HEK293 (cell line): Measurements from ENCODE around the gene SPAG8.

ENCODE experiments used
- ZNF23 ChIP-seq: fragments of 450-650 bp; formaldehyde crosslinking; IDR thresholded peaks from 2 replicates; pipeline ENCODE4 v1.5.1; 2016; ENCODE audit warnings: missing biosample characterization, missing genetic modification characterization, borderline replicate concordance
- ZNF350 ChIP-seq: fragments of 450-650 bp; formaldehyde crosslinking; IDR thresholded peaks from 2 replicates; pipeline ENCODE4 v1.5.0; 2017; ENCODE audit warnings: missing biosample characterization, mild to moderate bottlenecking, missing genetic modification characterization
- ZNF561 ChIP-seq: fragments of 450-650 bp; IDR thresholded peaks from 2 replicates; pipeline ENCODE4 v1.5.1; 2018; ENCODE audit warnings: missing biosample characterization, missing genetic modification characterization, borderline replicate concordance
- TF ChIP-seq, protein P1 (sequence below): fragments of 450-650 bp; formaldehyde crosslinking; IDR thresholded peaks from 2 replicates; pipeline ENCODE4 v1.5.1; 2016; ENCODE audit warnings: missing biosample characterization, missing genetic modification characterization

DNA sequence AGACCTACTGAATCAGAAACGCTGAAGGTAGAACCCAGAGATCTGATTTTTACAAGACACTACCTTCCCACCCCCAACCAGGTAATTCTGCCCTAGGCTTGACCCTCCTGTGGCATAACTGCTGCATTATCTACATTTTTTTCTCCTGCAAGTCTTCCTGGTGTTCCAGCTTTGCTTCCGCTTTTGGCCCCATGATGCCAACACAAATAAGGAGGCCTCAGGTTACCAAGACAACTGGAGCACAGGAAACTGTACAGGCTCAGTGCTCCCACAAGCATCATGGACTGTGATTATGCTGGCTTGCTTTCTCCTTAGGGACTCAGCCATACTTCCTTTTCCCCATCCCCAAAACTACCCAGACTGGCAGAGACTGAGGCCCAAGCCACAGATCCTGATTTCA, 51.4 kb downstream of the SPAG8 start:
- TF ChIP-seq ZNF561 (tag by site-specific recombination) (no peak), ZNF23 (no peak), ZNF350 (tag by site-specific recombination) (no peak)
- TF ChIP-seq, protein P1, sequence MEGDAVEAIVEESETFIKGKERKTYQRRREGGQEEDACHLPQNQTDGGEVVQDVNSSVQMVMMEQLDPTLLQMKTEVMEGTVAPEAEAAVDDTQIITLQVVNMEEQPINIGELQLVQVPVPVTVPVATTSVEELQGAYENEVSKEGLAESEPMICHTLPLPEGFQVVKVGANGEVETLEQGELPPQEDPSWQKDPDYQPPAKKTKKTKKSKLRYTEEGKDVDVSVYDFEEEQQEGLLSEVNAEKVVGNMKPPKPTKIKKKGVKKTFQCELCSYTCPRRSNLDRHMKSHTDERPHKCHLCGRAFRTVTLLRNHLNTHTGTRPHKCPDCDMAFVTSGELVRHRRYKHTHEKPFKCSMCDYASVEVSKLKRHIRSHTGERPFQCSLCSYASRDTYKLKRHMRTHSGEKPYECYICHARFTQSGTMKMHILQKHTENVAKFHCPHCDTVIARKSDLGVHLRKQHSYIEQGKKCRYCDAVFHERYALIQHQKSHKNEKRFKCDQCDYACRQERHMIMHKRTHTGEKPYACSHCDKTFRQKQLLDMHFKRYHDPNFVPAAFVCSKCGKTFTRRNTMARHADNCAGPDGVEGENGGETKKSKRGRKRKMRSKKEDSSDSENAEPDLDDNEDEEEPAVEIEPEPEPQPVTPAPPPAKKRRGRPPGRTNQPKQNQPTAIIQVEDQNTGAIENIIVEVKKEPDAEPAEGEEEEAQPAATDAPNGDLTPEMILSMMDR (tag by site-specific recombination): no peak
